GM23248 (cell line): ENCODE results near the gene GREB1.

Experiments used
- EZH2 ChIP-seq: fragments of 200-600 bp; sonication (generic); IDR thresholded peaks from 2 replicates; pipeline ENCODE4 v1.6.1; 2018; ENCODE audit warnings: antibody characterized with exemption, mild to moderate bottlenecking; ENCODE audit not compliant: insufficient read depth, poor library complexity, severe bottlenecking
- EZH2phosphoT487 ChIP-seq: fragments of 200-600 bp; sonication (generic); IDR thresholded peaks from 2 replicates; pipeline ENCODE4 v1.6.1; 2018; ENCODE audit warnings: antibody characterized with exemption, moderate library complexity, mild to moderate bottlenecking, low read depth; ENCODE audit not compliant: insufficient read depth

- TF ChIP-seq EZH2 = no peak
- no peak for TF ChIP-seq EZH2phosphoT487
Measured at GRCh38 chr2:11559066-11559785, 25.4 kb downstream of the GREB1 start.
